DMS53 (cell line): Measurements from ENCODE around the gene UBA7.
A peak's percentile ranks its signal among the peaks of the same experiment; 100 is the strongest.

ENCODE experiments used
- DNase-seq: peaks from one replicate; lab custom pipeline; 2025; lab: John Stamatoyannopoulos, UW

Gene UBA7

GRCh38 chr3:49804141-49805041 is 9.4 kb downstream of the UBA7 start:
- DNase-seq = peak; percentile 28

- peak; percentile 20 for DNase-seq
Measured at GRCh38 chr3:49803465-49804140, 10.2 kb downstream of the UBA7 start.

- DNase-seq = peak; percentile 80
Measured at GRCh38 chr3:49802719-49803464, 10.9 kb downstream of the UBA7 start, which contains the start of gene INKA1. TSS of gene INKA1 (plus strand) at chr3:49803261. CDS start at chr3:49803393, 132 bp downstream.

GRCh38 chr3:49801160-49801559 is 12.6 kb downstream of the UBA7 start:
- DNase-seq = no peak

- DNase-seq = peak; percentile 55
Measured at GRCh38 chr3:49799761-49800160, 14.0 kb downstream of the UBA7 start, which contains the start of gene CDHR4. TSS of gene CDHR4 (minus strand) at chr3:49799873. CDS start at chr3:49799812, 61 bp downstream.

GRCh38 chr3:49799105-49799504 is 14.6 kb downstream of the UBA7 start:
- DNase-seq = no peak

- DNase-seq = no peak
Measured at GRCh38 chr3:49794926-49795905, 18.5 kb downstream of the UBA7 start.

GRCh38 chr3:49794431-49794830 is 19.3 kb downstream of the UBA7 start:
- DNase-seq = no peak

GRCh38 chr3:49793486-49794085 is 20.2 kb downstream of the UBA7 start:
- no peak for DNase-seq

GRCh38 chr3:49792371-49793150 is 21.2 kb downstream of the UBA7 start:
- DNase-seq = no peak

GRCh38 chr3:49791571-49791970 is 22.2 kb downstream of the UBA7 start:
- no peak for DNase-seq

GRCh38 chr3:49790626-49791411 is 22.9 kb downstream of the UBA7 start:
- no peak for DNase-seq

GRCh38 chr3:49788056-49788455 is 25.7 kb downstream of the UBA7 start:
- DNase-seq = no peak

GRCh38 chr3:49787536-49787935 is 26.2 kb downstream of the UBA7 start:
- DNase-seq = no peak

GRCh38 chr3:49787182-49787464 is 26.6 kb downstream of the UBA7 start:
- no peak for DNase-seq

- DNase-seq = peak; percentile 96
Measured at GRCh38 chr3:49786357-49787181, 27.2 kb downstream of the UBA7 start, which contains the start of gene IP6K1. TSS of gene IP6K1 (minus strand) at chr3:49786542. CDS start at chr3:49748040, 38,502 bp downstream.

- DNase-seq = peak; percentile 47
Measured at GRCh38 chr3:49785565-49786356, 28.0 kb downstream of the UBA7 start.
